Caco-2 (cell line): ENCODE measurements around the gene LZTS2. TPM values are rescaled to one million over a fixed set of nuclear protein-coding genes. Genes with fewer than 3 reads are reported as not detected.

Source experiments
- BruUV-seq: library from RNA; stranded (reverse); fragments of 400-500 nt; replicated peaks from 2 replicates; lab custom pipeline; 2021; lab: Mats Ljungman, UMichigan
- CTCF ChIA-PET: fragments of 300-600 bp; sonication (Branson Sonifier 250); formaldehyde crosslinking; loops from one replicate; lab custom pipeline; 2022; ENCODE audit warnings: antibody characterized with exemption; lab: Charles Lee
- POLR2A ChIA-PET: fragments of 300-600 bp; sonication (Branson Sonifier 250); formaldehyde crosslinking; loops from one replicate; lab custom pipeline; 2022; ENCODE audit warnings: antibody characterized with exemption; lab: Charles Lee
- DNase-seq, 2 experiments: peaks; one replicate each; pipeline versions ENCODE4 v3.0.0 to v3.0.0-alpha.2; 2020 to 2022
- H3K27me3 ChIP-seq: replicated peaks from 2 replicates; pipeline ENCODE4 v1.6.0; 2011; ENCODE audit warnings: low read length; ENCODE audit not compliant: control insufficient read depth, insufficient read depth
- H3K36me3 ChIP-seq: 2 replicates; pipeline ENCODE4 v1.5.1; 2011; ENCODE audit warnings: low read length; ENCODE audit not compliant: control insufficient read depth, insufficient read depth
- H3K4me1 ChIP-seq: fragments of 250-450 bp; sonication (Bioruptor Pico); 2 replicates; pipeline ENCODE4 v1.5.1; 2020; ENCODE audit warnings: mild to moderate bottlenecking
- H3K4me3 ChIP-seq: 2 replicates; pipeline ENCODE4 v1.5.1; 2011; ENCODE audit warnings: low read depth, mild to moderate bottlenecking, control low read depth, low read length
- H3K9me3 ChIP-seq: fragments of 250-450 bp; sonication (Bioruptor Pico); 2 replicates; pipeline ENCODE4 v1.5.1; 2020; ENCODE audit warnings: mild to moderate bottlenecking, moderate library complexity
- H3K27ac Mint-ChIP-seq: one replicate; pipeline ENCODE4 v1.8.0; 2022; ENCODE audit warnings: mixed read lengths; ENCODE audit not compliant: unreplicated experiment
- H3K27me3 Mint-ChIP-seq: one replicate; pipeline ENCODE4 v1.8.0; 2022; ENCODE audit warnings: mixed read lengths; ENCODE audit not compliant: insufficient read depth, unreplicated experiment
- H3K36me3 Mint-ChIP-seq: one replicate; pipeline ENCODE4 v1.8.0; 2022; ENCODE audit warnings: mild to moderate bottlenecking, mixed read lengths; ENCODE audit not compliant: insufficient read depth, unreplicated experiment
- H3K4me1 Mint-ChIP-seq: one replicate; pipeline ENCODE4 v1.8.0; 2022; ENCODE audit warnings: low read depth, mixed read lengths; ENCODE audit not compliant: unreplicated experiment
- H3K4me3 Mint-ChIP-seq: one replicate; pipeline ENCODE4 v1.8.0; 2022; ENCODE audit warnings: mild to moderate bottlenecking, moderate library complexity, mixed read lengths; ENCODE audit not compliant: unreplicated experiment
- H3K9me3 Mint-ChIP-seq: one replicate; pipeline ENCODE4 v1.8.0; 2022; ENCODE audit warnings: mixed read lengths; ENCODE audit not compliant: unreplicated experiment
- intact Hi-C: fragments of 100-400 bp; cut with micrococcal nuclease; formaldehyde crosslinking; loops from one replicate; pipeline ENCODE4 v1.10.0; 2022; ENCODE audit not compliant: unreplicated experiment
- total RNA-seq: library from RNA; stranded (reverse); gene quantifications from 2 replicates; pipeline ENCODE4 v1.2.3, GENCODE V29; 2022
- TF ChIP-seq, protein P1 (sequence below), 2 experiments: fragments of 200-600 bp in 1 of 2; IDR thresholded peaks; 1 replicate in 1 of 2; 2 replicates in 1 of 2; pipeline versions ENCODE4 v1.5.1 to v1.8.0; 2011 to 2022; ENCODE audit warnings: antibody characterized with exemption in 1 of 2, control low read depth in 1 of 2, inconsistent platforms in 1 of 2, low read depth in 1 of 2, low read length in 1 of 2, mild to moderate bottlenecking in 1 of 2, moderate library complexity in 1 of 2; ENCODE audit not compliant: insufficient read depth in 1 of 2, severe bottlenecking in 1 of 2, unreplicated experiment in 1 of 2

The LZTS2 gene
- total RNA-seq, 1 experiment from 2014 or later = 53.3 TPM

DNA sequence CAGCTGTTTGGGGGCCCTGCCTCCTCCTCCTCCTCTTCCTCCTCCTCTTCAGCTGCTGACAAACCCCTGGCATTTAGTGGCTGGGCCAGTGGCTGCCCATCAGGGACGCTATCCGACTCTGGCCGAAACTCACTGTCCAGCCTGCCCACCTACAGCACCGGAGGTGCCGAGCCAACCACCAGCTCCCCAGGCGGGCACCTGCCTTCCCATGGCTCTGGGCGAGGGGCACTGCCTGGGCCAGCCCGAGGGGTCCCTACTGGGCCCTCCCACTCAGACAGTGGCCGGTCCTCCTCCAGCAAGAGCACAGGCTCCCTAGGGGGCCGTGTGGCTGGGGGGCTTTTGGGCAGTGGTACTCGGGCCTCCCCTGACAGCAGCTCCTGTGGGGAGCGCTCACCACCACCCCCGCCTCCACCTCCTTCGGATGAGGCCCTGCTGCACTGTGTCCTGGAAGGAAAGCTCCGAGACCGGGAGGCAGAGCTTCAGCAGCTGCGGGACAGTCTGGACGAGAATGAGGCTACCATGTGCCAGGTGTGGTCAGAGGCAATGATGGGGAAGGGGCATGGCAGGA lies 4.1 kb downstream of the LZTS2 start:
- Mint-ChIP-seq H3K36me3 (peaks cover 24% of the 10 kb centered on the region), H3K27ac (no peak overlapping the region), H3K4me3 (no peak overlapping the region), H3K9me3 (no peaks in the 10 kb centered on the region), H3K4me1 (peaks cover 9% of the 10 kb centered on the region), H3K27me3 (no peaks in the 10 kb centered on the region)
- peaks cover 8% of the 10 kb centered on the region for H3K4me1 ChIP-seq
- no peak overlapping the region for H3K4me3 ChIP-seq
- H3K9me3 ChIP-seq = no peaks in the 10 kb centered on the region
- no TSS peak for BruUV-seq
- TF ChIP-seq, protein P1, sequence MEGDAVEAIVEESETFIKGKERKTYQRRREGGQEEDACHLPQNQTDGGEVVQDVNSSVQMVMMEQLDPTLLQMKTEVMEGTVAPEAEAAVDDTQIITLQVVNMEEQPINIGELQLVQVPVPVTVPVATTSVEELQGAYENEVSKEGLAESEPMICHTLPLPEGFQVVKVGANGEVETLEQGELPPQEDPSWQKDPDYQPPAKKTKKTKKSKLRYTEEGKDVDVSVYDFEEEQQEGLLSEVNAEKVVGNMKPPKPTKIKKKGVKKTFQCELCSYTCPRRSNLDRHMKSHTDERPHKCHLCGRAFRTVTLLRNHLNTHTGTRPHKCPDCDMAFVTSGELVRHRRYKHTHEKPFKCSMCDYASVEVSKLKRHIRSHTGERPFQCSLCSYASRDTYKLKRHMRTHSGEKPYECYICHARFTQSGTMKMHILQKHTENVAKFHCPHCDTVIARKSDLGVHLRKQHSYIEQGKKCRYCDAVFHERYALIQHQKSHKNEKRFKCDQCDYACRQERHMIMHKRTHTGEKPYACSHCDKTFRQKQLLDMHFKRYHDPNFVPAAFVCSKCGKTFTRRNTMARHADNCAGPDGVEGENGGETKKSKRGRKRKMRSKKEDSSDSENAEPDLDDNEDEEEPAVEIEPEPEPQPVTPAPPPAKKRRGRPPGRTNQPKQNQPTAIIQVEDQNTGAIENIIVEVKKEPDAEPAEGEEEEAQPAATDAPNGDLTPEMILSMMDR (IDR thresholded peaks at IDR 0.05; ENCODE audit: insufficient read depth in 1 of 2, low read depth in 1 of 2, low read length in 1 of 2, severe bottlenecking in 1 of 2, unreplicated experiment in 1 of 2) = no peak
- no peak for DNase-seq
- POLR2A ChIA-PET = no interaction called here
- no peaks in the 10 kb centered on the region for H3K27me3 ChIP-seq
- CTCF ChIA-PET = interaction anchor here (1.1 to 1.3 kb wide), 2 partner anchors 8 to 11 kb away, joined by 3 to 10 read pairs; no protein-coding TSS in a partner anchor
- intact Hi-C loops = no loop called here
- H3K36me3 ChIP-seq = peaks cover 2% of the 10 kb centered on the region

DNA sequence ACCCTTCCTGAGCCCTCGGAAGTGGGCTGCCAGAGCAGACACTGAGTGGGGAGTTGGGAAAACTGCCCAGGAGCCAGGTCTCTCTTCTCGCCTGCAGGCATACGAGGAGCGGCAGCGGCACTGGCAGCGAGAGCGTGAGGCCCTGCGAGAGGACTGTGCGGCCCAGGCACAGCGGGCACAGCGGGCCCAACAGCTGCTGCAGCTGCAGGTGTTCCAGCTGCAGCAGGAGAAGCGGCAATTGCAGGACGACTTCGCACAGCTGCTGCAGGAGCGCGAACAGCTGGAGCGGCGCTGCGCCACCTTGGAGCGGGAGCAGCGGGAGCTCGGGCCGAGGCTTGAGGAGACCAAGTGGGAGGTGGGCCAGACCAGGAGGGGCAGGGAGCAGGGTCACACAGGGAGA lies 5.8 kb downstream of the LZTS2 start:
- H3K4me3 Mint-ChIP-seq = no peak overlapping the region
- no peak for DNase-seq
- peaks cover 6% of the 10 kb centered on the region; the same call in 1 of the 2 replicates for H3K4me1 ChIP-seq
- no peaks in the 10 kb centered on the region for H3K27me3 Mint-ChIP-seq
- no peaks in the 10 kb centered on the region for H3K9me3 ChIP-seq
- H3K27me3 ChIP-seq = no peaks in the 10 kb centered on the region
- H3K36me3 ChIP-seq = peaks cover 2% of the 10 kb centered on the region
- BruUV-seq = no TSS peak
- ChIA-PET POLR2A (no interaction called here), CTCF (no interaction called here)
- TF ChIP-seq, protein P1 (IDR thresholded peaks at IDR 0.05; ENCODE audit: insufficient read depth in 1 of 2, low read depth in 1 of 2, low read length in 1 of 2, severe bottlenecking in 1 of 2, unreplicated experiment in 1 of 2) = no peak
- H3K4me3 ChIP-seq = no peak overlapping the region
- H3K9me3 Mint-ChIP-seq = no peaks in the 10 kb centered on the region
- H3K27ac Mint-ChIP-seq = no peak overlapping the region
- peaks cover 8% of the 10 kb centered on the region for H3K4me1 Mint-ChIP-seq
- H3K36me3 Mint-ChIP-seq = peaks cover 18% of the 10 kb centered on the region
- intact Hi-C loops = no loop called here

DNA sequence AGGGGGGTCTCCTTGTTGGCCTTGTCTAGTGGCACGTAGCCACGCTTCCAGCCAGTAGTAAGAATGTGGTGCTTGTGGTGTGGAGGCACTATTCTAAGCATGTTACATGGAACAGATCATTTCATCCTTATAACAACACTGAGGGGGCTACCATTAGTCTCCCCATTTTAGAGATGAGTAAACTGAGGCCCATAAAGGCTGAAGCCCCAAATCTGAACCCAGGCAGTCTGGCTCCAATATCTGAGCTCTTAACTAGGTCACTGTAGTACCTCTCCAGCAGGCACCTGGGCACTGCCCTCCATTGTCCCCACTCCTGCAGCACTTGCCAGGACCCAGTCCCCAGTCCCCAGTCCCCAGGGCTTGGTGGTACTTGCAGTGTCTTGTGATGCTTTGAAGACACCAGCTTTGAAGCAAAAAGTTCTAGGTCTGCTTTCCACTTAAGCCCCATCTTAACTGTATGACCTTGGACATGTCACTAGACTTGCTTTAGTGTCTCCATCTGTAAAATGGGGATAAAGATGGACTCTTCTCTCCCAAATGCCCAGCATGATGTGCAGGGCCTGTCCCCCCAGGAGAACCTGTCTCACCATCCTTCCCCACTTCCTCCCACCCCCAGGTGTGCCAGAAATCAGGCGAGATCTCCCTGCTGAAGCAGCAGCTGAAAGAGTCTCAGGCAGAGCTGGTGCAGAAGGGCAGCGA lies 6.4 kb downstream of the LZTS2 start:
- no TSS peak for BruUV-seq
- H3K36me3 ChIP-seq = peaks cover 2% of the 10 kb centered on the region
- Mint-ChIP-seq H3K4me3 (no peak overlapping the region), H3K36me3 (peaks cover 14% of the 10 kb centered on the region), H3K27ac (no peak overlapping the region), H3K4me1 (peaks cover 4% of the 10 kb centered on the region), H3K9me3 (no peaks in the 10 kb centered on the region), H3K27me3 (no peaks in the 10 kb centered on the region)
- TF ChIP-seq, protein P1 (IDR thresholded peaks at IDR 0.05; ENCODE audit: insufficient read depth in 1 of 2, low read depth in 1 of 2, low read length in 1 of 2, severe bottlenecking in 1 of 2, unreplicated experiment in 1 of 2) = no peak
- peaks cover under 1% of the 10 kb centered on the region; the same call in 1 of the 2 replicates for H3K4me1 ChIP-seq
- intact Hi-C loops = no loop called here
- H3K4me3 ChIP-seq = no peak overlapping the region
- no peak for DNase-seq
- ChIA-PET CTCF (interaction anchor here (0.8 kb wide), 1 partner anchor 9 kb away, joined by 3 read pairs; no protein-coding TSS in a partner anchor), POLR2A (interaction anchor here (0.6 kb wide), 1 partner anchor 24 kb away, joined by 5 read pairs; no protein-coding TSS in a partner anchor)
- H3K9me3 ChIP-seq = no peaks in the 10 kb centered on the region
- no peaks in the 10 kb centered on the region for H3K27me3 ChIP-seq
